ENCODE results near the gene ST6GALNAC6.
A peak's percentile ranks its signal among the peaks of the same experiment; 100 is the strongest.

ST6GALNAC6 gene, protein sequence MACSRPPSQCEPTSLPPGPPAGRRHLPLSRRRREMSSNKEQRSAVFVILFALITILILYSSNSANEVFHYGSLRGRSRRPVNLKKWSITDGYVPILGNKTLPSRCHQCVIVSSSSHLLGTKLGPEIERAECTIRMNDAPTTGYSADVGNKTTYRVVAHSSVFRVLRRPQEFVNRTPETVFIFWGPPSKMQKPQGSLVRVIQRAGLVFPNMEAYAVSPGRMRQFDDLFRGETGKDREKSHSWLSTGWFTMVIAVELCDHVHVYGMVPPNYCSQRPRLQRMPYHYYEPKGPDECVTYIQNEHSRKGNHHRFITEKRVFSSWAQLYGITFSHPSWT

DNA sequence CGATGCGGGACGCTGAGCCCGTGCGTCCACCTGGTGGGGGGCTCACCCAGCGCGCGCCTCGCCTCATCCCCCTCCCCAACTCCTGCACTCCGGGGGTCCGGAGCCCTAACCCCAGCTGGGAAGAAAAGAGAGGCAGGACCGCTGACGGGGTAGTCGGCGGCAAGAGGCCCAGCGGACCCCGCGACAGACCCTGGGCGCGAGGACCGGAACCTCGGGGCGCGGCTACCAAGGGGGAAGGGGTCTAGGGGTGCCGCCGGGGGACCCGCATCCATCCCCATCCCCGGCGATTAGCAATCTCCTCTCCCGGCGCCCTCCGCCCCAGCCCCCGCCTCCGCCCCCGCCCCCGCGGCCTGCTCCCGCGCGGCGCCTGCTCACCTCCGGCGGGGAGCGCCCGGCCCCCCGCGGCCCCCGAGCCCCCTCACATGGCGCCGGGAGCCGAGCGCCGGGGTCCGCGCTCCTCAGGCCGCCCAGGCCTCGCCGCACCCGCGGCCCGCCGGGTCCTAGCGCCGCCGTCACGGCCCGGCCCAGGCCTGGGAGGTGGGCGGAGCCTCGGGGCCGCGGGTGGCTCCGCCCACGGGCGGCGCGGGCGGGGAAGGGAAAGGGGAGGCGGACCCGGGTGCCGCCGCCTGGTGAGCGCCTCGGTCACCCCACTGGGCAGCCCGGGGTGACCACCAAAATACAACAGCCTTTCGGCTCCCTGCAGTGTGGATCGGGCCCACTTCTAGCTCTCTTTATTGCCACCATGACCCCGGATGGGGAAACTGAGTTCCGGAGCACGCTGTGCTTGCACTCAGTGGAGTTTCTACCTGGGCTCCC, at the start of gene ST6GALNAC6:
ST6GALNAC6 (minus strand) TSS at position 476 of the 816 bp plus-strand sequence. CDS start 1,622 bp downstream, outside the sequence.
- DNase-seq: peak; percentile 63 to 84 (median 75)

DNA sequence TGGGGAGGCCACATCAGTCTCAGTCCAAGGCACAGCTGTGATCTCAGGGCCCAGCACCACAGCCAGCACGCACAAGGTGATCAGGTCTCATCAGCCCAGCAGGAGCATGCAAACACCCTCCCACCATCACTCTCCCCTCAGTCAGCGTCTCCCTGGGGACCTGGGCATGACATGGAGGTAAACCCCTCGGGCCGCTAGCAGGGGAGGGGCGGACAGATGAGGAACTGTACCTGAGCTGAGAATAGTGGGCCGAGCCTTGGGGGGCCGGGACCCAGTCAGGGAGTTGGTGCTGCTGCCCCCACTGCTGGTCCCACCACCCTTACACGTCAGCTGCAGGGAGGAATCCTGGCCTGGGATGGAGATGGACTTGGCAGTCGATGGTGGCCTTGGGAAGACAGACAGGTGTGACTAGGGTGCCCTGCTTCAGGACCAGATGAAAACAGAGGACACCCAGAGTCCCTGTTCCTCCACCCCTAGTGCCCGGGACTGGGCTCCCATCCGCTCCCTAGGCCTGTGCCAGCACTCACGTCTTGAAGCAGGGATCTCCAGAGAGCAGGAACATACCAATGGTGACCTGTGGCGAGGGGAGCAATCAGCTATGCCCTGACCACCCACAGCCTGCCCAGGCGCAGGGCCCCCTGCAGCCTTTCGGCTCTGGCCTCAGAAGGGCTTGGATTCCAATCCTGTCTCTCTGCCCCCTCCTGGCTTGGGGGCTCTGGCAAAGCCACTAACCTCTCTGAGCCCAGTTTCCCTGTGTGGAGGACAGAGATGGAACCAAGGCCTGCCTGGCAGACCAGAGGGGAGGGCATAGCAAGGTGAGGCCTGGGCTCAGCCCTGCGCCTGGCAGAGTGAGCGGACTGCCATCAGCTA, 48.7 kb upstream of the ST6GALNAC6 start:
- DNase-seq: peak in 1 of 3 experiments; percentile 22

GRCh38 chr9:127946728-127947127, 47.3 kb upstream of the ST6GALNAC6 start:
- DNase-seq: no peak

- DNase-seq: no peak
Measured at GRCh38 chr9:127945942-127946341, 46.5 kb upstream of the ST6GALNAC6 start.

GRCh38 chr9:127945338-127945737, 45.9 kb upstream of the ST6GALNAC6 start:
- DNase-seq: no peak

- no peak for DNase-seq
Measured at GRCh38 chr9:127944586-127945218, 45.3 kb upstream of the ST6GALNAC6 start.

DNA sequence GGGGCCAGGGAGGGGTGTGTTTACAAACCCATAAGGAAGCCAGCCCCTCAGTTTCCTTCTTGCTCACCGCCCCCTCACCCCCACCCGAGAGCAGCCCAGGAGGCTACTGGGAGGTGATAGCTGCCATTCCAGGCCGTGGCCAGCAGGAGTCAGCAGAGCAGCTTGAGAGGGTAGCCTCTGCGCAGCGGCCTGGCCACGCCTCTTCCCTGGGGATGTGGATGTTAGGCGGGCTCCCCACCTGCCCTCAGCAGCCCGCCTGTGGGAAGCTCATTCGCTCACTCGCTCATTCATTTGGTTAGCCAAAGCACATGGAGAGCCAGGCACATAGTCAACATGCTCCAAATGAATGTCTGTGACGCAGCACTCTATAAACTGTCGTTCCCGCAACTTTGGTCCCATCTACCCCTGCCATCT, 44.3 kb upstream of the ST6GALNAC6 start:
- DNase-seq: peak; percentile 57 to 75 (median 70)

GRCh38 chr9:127943011-127943662, 43.7 kb upstream of the ST6GALNAC6 start:
- DNase-seq: no peak

- DNase-seq: peak in 2 of 3 experiments; percentile 35 to 55
Measured at GRCh38 chr9:127942216-127943010, 43.0 kb upstream of the ST6GALNAC6 start.

- DNase-seq: no peak
Measured at GRCh38 chr9:127941961-127942215, 42.5 kb upstream of the ST6GALNAC6 start.

- DNase-seq: no peak
Measured at GRCh38 chr9:127941062-127941960, 41.9 kb upstream of the ST6GALNAC6 start.

DNA sequence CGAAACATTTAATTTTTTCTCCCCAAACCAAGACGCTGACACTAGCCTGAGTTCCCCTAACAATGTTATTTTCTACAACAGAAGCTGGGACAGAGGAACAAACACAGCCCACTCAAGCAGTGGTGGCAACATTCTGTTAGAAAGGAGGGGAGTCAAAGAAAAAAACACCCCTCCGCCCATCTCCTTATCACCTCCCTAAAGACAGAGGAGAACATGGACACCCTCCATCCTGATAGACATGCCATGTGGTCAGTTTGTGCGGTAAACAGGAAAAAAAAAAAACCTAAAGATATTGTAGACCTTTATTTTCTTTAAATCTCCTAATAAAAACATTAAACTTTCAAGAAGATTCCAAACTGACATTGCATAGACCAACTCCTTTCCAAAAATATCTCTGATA, 41.2 kb upstream of the ST6GALNAC6 start:
- no peak for DNase-seq

DNA sequence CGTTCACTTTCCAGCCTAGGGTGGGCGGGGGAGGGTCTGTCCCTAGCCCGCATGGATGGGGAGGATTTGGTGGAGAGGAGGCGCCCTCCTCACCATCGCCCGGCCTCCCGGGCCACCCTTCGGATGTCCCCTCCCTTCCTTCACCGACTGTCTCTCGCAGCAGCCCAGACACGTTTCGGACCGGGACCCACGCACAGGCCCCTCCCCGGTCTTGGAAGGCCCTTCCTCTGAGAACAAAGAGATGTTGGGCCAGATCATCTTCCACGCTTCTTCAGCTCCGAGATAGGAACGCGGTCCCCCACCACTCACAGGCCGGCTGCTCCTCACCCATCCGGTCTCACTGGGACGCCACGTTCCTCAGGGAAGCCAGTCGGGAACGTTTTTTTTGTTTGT, 38.9 kb upstream of the ST6GALNAC6 start:
- DNase-seq: no peak

GRCh38 chr9:127937388-127938297, 38.2 kb upstream of the ST6GALNAC6 start, which contains the start of gene DPM2:
DPM2 (minus strand) TSS chr9:127937854; CDS start chr9:127937820, 34 bp downstream.
- peak; percentile 66 to 84 (median 79) for DNase-seq

- no peak for DNase-seq
Measured at GRCh38 chr9:127937056-127937387, 37.6 kb upstream of the ST6GALNAC6 start.

DNA sequence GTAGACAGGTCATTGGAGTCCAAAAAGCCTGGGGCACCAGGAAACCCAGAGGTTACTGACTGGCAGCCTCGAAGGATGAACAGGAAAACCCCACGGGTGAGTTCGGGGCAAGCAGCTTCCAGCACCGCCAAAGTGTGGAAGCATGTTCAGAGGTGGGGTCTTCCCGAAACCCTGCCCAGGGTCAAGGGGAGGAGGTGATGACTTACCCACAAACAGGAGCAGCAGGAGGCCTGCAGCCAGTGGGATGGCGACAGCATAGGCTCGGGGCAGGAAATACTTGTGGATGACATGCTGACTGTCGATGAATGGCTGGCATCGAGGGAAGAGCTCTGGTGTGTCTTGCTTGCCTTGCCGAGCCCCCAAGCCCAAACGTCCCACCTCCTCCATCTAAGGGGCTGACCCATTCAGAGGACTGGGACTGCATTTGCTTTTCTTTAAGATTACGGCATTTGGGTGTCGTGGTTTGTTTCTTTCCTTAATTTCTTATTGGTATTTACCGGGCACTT, 37.0 kb upstream of the ST6GALNAC6 start:
- no peak for DNase-seq

- no peak for DNase-seq
Measured at GRCh38 chr9:127935765-127936221, 36.4 kb upstream of the ST6GALNAC6 start.

- no peak for DNase-seq
Measured at GRCh38 chr9:127934986-127935385, 35.6 kb upstream of the ST6GALNAC6 start.

GRCh38 chr9:127934248-127934647, 34.8 kb upstream of the ST6GALNAC6 start:
- DNase-seq: no peak

Measured in NCI-H1417 (cell line).